ENCODE measurements around the gene TPCN1. TPM values are rescaled to one million over a fixed set of nuclear protein-coding genes. Genes with fewer than 3 reads are reported as not detected.

Gene TPCN1
- total RNA-seq, 1 experiment from 2014 or later, result 13.5 TPM

GRCh38 chr12:113240395-113240794, 19.1 kb downstream of the TPCN1 start:
- Histone ChIP-seq H4K91ac (ENCODE audit: insufficient read length, low read depth, low read length) (no peak overlapping the region), H2BK120ac (ENCODE audit: low read depth, low read length, poor library complexity, severe bottlenecking) (no peak overlapping the region), H3K79me2 (ENCODE audit: insufficient read depth, low read length) (no peaks in the 10 kb centered on the region), H3K23ac (ENCODE audit: insufficient read length, low read depth, low read length) (no peak overlapping the region), H3T11ph (ENCODE audit: low read length) (no peak overlapping the region), H2BK20ac (ENCODE audit: low read depth, low read length, poor library complexity, severe bottlenecking) (no peak overlapping the region), H4K20me1 (ENCODE audit: control insufficient read depth, insufficient read depth, insufficient read length) (no peaks in the 10 kb centered on the region), H3K4me1 (ENCODE audit: insufficient read depth, low read length) (no peaks in the 10 kb centered on the region), H3K4ac (ENCODE audit: low read depth, low read length) (no peak overlapping the region), H3K9ac (ENCODE audit: extremely low read depth, insufficient read length, low read length) (no peak overlapping the region), H4K5ac (ENCODE audit: insufficient read length, low read depth, low read length) (no peak overlapping the region), H3K14ac (ENCODE audit: insufficient read depth, low read length) (no peak overlapping the region), H2BK12ac (ENCODE audit: insufficient read length, low read depth, low read length) (no peak overlapping the region), H3K18ac (ENCODE audit: insufficient read length, low read depth, low read length) (no peak overlapping the region), H3K4me2 (ENCODE audit: insufficient read depth, insufficient read length, low read length) (no peak overlapping the region), H2BK15ac (ENCODE audit: low read depth, low read length) (no peak overlapping the region), H3K9me3 (ENCODE audit: control insufficient read depth, low read depth, low read length) (no peaks in the 10 kb centered on the region), H3K23me2 (ENCODE audit: insufficient read length, low read depth, low read length, poor library complexity, severe bottlenecking) (no peaks in the 10 kb centered on the region), H3K27ac (ENCODE audit: insufficient read length, low read depth, low read length) (no peak overlapping the region), H2AK5ac (ENCODE audit: insufficient read length, low read length) (no peak overlapping the region), H2AFZ (ENCODE audit: low read length) (no peak overlapping the region), H2BK5ac (ENCODE audit: insufficient read length, low read length) (no peak overlapping the region), H3K56ac (ENCODE audit: insufficient read length, low read depth, low read length) (no peak overlapping the region), H3K27me3 (ENCODE audit: insufficient read depth, low read length) (no peaks in the 10 kb centered on the region), H4K8ac (replicated peaks; ENCODE audit: insufficient read length, low read depth, low read length) (no peak overlapping the region), H3K79me1 (ENCODE audit: insufficient read depth, low read depth, low read length, poor library complexity, severe bottlenecking) (no peaks in the 10 kb centered on the region)
- no peak for TF ChIP-seq CTCF (conservative IDR thresholded peaks at IDR 0.05)
- no peak for DNase-seq
- H3K4me1 Mint-ChIP-seq, result peaks cover 18 to 27% of the 10 kb centered on the region in 2 experiments
- no peak overlapping the region for H3K4me3 Mint-ChIP-seq
- H3K9me3 Mint-ChIP-seq, result no peaks in the 10 kb centered on the region
- no peak overlapping the region for H3K27ac Mint-ChIP-seq
- no peaks in the 10 kb centered on the region; the same call in 1 of the 2 replicates for H3K27me3 Mint-ChIP-seq (ENCODE audit: low read depth)
- no CpG with 5 or more reads among the region's 3 CpGs for WGBS (ENCODE audit: extremely low coverage, insufficient read length, low lambda C conversion rate)
- peaks cover 11 to 19% (median 14%) of the 10 kb centered on the region in 3 experiments; a peak in 6 of 7 replicates for H3K36me3 Mint-ChIP-seq (ENCODE audit: insufficient read depth in 1 of 3, low read depth in 3 of 3)

Data from H9 (cell line).